Activated CD4-positive, CD25-positive, alpha-beta regulatory T cell treated with anti-CD3 and anti-CD28 coated beads, Interleukin-2, amount 50 U/mL, for 16 hours (primary cell): Measurements from ENCODE around the gene MRPS31.
"Not testable (repeated sequence)": the region's sequence is repeated elsewhere in the genome, so short reads cannot be mapped to it uniquely, and the experiment has no call there.

Source experiments
- DNase-seq: peaks from one replicate; pipeline ENCODE4 v3.0.0-alpha.2; 2020; ENCODE audit warnings: low read depth, low spot score

Gene MRPS31

GRCh38 chr13:40789275-40790153 is 18.5 kb upstream of the MRPS31 start, which contains the start of gene SLC25A15:
Gene SLC25A15, plus strand, starts transcription at chr13:40789611. Its CDS starts 3,616 bp downstream, at chr13:40793227.
- peak; percentile 33 for DNase-seq

- not testable (repeated sequence) for DNase-seq
These were observed 17.7 kb upstream of the MRPS31 start for GRCh38 chr13:40788540-40789274.

- no peak for DNase-seq
These were observed 16.1 kb upstream of the MRPS31 start for GRCh38 chr13:40787062-40787461.

GRCh38 chr13:40786568-40786996 is 15.6 kb upstream of the MRPS31 start:
- DNase-seq, result no peak

- DNase-seq, result no peak
These were observed 13.6 kb upstream of the MRPS31 start for GRCh38 chr13:40784540-40784939.

GRCh38 chr13:40782971-40783370 is 12.0 kb upstream of the MRPS31 start:
- DNase-seq, result not testable (repeated sequence)

GRCh38 chr13:40781717-40782116 is 10.7 kb upstream of the MRPS31 start:
- DNase-seq, result no peak

GRCh38 chr13:40780822-40781401 is 9.9 kb upstream of the MRPS31 start:
- DNase-seq, result no peak

- DNase-seq, result no peak
These were observed 8.9 kb upstream of the MRPS31 start for GRCh38 chr13:40779796-40780285.

- DNase-seq, result no peak
These were observed 8.1 kb upstream of the MRPS31 start for GRCh38 chr13:40779049-40779448.

GRCh38 chr13:40777809-40778175 is 6.8 kb upstream of the MRPS31 start:
- no peak for DNase-seq

GRCh38 chr13:40777166-40777808 is 6.3 kb upstream of the MRPS31 start:
- DNase-seq, result no peak

- DNase-seq, result peak; percentile 50
These were observed 5.7 kb upstream of the MRPS31 start for GRCh38 chr13:40776681-40777165.

GRCh38 chr13:40776232-40776631 is 5.2 kb upstream of the MRPS31 start:
- no peak for DNase-seq

- no peak for DNase-seq
These were observed 3.7 kb upstream of the MRPS31 start for GRCh38 chr13:40774672-40775071.

- DNase-seq, result no peak
These were observed 1.9 kb upstream of the MRPS31 start for GRCh38 chr13:40772765-40773473.

GRCh38 chr13:40770609-40770933 is 419 bp downstream of the MRPS31 start:
- no peak for DNase-seq

GRCh38 chr13:40769970-40770369 is 1.0 kb downstream of the MRPS31 start:
- no peak for DNase-seq

GRCh38 chr13:40765602-40766001 is 5.4 kb downstream of the MRPS31 start:
- no peak for DNase-seq

GRCh38 chr13:40764587-40765403 is 6.2 kb downstream of the MRPS31 start:
- no peak for DNase-seq
